ENCODE measurements around the gene PLIN3. TPM values are rescaled to one million over a fixed set of nuclear protein-coding genes. Genes with fewer than 3 reads are reported as not detected.
"Not testable (repeated sequence)": the region's sequence is repeated elsewhere in the genome, so short reads cannot be mapped to it uniquely, and the experiment has no call there.

PLIN3 gene
- total and polyA plus RNA-seq, 9 donors = 26.1 to 83.9 (median 72.5) TPM

DNA sequence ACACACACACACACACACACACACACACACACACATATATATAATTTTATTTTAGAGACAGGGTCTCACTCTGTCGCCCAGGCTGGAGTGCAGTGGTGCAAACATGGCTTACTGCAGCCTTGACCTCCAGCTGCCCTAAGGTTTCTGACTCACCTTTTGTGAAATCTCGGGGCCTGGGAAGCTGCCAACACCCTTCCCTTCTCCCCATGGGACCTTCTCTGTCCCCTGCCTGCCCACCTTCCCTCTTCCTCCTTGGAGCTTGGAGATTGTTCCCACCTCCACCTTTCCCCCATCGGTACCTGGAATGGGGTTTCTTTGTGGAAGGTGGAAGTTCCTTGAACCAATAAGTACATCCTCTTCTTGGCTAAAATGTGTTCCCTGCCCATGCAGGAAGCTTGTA lies 28.9 kb upstream of the PLIN3 start:
- Histone ChIP-seq H3K4me1 (ENCODE audit: insufficient read depth) (no peaks in the 10 kb centered on the region), H3K27ac (no peak overlapping the region), H3K4me3 (no peak overlapping the region), H3K9me3 (no peaks in the 10 kb centered on the region), H3K27me3 (no peaks in the 10 kb centered on the region), H3K36me3 (no peaks in the 10 kb centered on the region)
- WGBS, 3 donors = 51 to 52% (median 52%) methylated on average over 3 of the region's 3 CpGs
- intact Hi-C loops (cut with DNase I) = no loop called here
- DNase-seq = peak in 1 of 5 donors; percentile 30
- no peak for TF ChIP-seq POLR2A (IDR thresholded peaks at IDR 0.05)
- TF ChIP-seq, protein P1, sequence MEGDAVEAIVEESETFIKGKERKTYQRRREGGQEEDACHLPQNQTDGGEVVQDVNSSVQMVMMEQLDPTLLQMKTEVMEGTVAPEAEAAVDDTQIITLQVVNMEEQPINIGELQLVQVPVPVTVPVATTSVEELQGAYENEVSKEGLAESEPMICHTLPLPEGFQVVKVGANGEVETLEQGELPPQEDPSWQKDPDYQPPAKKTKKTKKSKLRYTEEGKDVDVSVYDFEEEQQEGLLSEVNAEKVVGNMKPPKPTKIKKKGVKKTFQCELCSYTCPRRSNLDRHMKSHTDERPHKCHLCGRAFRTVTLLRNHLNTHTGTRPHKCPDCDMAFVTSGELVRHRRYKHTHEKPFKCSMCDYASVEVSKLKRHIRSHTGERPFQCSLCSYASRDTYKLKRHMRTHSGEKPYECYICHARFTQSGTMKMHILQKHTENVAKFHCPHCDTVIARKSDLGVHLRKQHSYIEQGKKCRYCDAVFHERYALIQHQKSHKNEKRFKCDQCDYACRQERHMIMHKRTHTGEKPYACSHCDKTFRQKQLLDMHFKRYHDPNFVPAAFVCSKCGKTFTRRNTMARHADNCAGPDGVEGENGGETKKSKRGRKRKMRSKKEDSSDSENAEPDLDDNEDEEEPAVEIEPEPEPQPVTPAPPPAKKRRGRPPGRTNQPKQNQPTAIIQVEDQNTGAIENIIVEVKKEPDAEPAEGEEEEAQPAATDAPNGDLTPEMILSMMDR (IDR thresholded peaks at IDR 0.05) = no peak
- TF ChIP-seq EP300 (IDR thresholded peaks at IDR 0.05) = no peak

DNA sequence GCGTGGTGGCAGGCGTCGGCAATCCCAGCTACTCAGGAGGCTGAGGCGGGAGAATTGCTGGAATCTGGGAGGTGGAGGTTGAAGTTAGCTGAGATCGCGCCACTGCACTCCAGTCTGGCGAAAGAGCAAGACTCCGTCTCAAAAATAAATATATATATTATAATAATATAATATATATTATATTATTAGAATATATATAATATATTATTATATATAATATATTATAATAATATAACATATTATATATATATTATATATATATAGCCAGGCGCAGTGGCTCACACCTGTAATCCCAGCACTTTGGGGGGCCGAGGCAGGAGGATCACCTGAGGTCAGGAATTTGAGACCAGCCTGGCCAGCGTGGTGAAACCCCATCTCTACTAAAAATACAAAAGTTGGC lies 25.5 kb upstream of the PLIN3 start:
- WGBS, 3 donors = 89 to 93% (median 90%) methylated on average over 11 of the region's 11 CpGs
- H3K27ac ChIP-seq; H3K4me1 ChIP-seq (ENCODE audit: insufficient read depth); intact Hi-C loops (cut with DNase I); DNase-seq; H3K27me3 ChIP-seq; H3K36me3 ChIP-seq; H3K9me3 ChIP-seq; H3K4me3 ChIP-seq: not testable (repeated sequence)

DNA sequence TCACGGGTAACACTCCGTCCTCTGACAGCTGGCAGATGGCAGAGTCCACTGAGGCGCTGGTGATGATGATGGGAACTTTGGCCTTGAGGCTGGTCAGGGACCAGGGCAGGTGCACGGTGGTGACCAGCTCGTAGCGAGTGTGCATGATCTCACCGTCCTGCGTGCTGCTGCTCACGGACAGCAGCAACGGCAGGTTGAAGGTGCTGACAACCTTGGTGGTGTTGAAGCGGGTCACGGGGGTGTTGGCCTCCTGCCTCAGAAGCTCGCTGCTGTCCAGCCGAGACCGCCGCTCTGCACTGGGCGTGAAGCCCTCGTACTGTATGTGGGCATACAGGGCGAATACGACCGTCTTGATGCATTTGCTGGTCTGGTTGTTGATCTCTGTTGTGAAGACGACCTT lies 23.6 kb upstream of the PLIN3 start:
- TF ChIP-seq EP300 (IDR thresholded peaks at IDR 0.05) (no peak), POLR2A (IDR thresholded peaks at IDR 0.05) (no peak)
- TF ChIP-seq, protein P1 (IDR thresholded peaks at IDR 0.05) = no peak
- intact Hi-C loops (cut with DNase I) = no loop called here
- no peaks in the 10 kb centered on the region for H3K9me3 ChIP-seq
- H3K27ac ChIP-seq = no peak overlapping the region
- no peaks in the 10 kb centered on the region for H3K36me3 ChIP-seq
- no peak overlapping the region for H3K4me3 ChIP-seq
- no peaks in the 10 kb centered on the region for H3K4me1 ChIP-seq (ENCODE audit: insufficient read depth)
- H3K27me3 ChIP-seq = no peaks in the 10 kb centered on the region
- no peak for DNase-seq
- WGBS, 3 donors = 83 to 89% (median 84%) methylated on average over 22 of the region's 22 CpGs

DNA sequence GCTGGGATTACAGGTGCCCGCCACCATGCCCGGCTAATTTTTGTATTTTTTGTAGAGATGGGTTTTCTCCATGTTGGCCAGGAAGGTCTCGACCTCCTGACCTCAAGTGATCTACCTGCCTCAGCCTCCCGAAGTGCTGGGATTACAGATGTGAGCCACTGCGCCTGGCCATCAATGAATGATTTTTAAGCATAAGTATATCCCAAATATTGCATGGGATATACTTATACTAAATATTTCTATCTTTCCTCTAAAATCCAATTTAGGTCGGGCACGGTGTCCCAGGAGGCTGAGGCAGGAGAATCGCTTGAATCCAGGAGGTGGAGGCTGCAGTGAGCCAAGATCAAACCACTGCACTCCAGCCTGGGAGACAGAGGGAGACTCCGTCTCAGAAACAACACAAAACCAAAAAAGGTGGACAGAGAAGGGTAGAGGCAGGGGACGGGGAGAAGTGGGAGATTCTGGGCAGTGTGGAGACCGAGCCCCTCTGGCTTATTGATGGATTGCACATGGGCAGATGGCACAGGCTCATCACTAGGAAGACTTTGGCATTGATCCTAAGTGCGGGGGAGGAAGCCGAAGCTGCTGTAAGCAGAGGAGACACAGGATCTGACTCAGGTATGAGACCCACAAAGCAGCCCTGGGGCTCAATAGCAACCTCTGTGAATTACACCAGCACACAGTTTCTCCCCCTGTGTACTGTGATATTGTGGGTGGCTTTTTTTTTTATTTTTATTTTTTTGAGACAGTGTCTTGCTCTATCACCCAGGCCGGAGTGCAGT lies 21.8 kb upstream of the PLIN3 start:
- WGBS, 3 donors = 55 to 62% (median 55%) methylated on average over 14 of the region's 14 CpGs
- Histone ChIP-seq H3K4me3 (no peak overlapping the region), H3K36me3 (no peaks in the 10 kb centered on the region), H3K27me3 (no peaks in the 10 kb centered on the region), H3K4me1 (ENCODE audit: insufficient read depth) (no peaks in the 10 kb centered on the region), H3K27ac (no peak overlapping the region), H3K9me3 (no peaks in the 10 kb centered on the region)
- TF ChIP-seq, protein P1 (IDR thresholded peaks at IDR 0.05) = no peak
- TF ChIP-seq POLR2A (IDR thresholded peaks at IDR 0.05) (no peak), EP300 (IDR thresholded peaks at IDR 0.05) (no peak)
- intact Hi-C loops (cut with DNase I) = no loop called here
- DNase-seq = no peak

DNA sequence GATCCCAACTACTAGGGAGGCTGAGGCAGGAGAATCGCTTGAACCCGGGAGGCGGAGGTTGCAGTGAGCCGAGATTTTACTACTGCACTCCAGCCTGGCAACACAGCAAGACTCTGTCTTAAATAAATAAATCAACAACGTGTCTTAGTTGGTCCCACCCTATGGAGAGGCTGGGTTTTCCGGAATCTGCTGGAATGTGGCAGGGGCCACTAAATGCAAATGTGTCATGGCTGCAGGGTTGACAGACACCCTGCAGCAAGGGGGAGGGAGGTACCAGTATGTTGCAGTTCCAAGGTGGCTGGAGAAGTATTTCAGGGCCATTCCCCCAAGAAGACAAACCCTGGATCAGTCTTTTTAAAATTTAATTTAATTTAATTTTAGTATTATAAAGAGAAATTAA lies 20.3 kb upstream of the PLIN3 start:
- H3K27ac ChIP-seq; H3K36me3 ChIP-seq; H3K4me1 ChIP-seq (ENCODE audit: insufficient read depth); H3K27me3 ChIP-seq; DNase-seq; intact Hi-C loops (cut with DNase I); H3K4me3 ChIP-seq; H3K9me3 ChIP-seq: not testable (repeated sequence)
- WGBS, 3 donors = 76 to 96% (median 92%) methylated on average over 5 to 6 of the region's 6 CpGs

DNA sequence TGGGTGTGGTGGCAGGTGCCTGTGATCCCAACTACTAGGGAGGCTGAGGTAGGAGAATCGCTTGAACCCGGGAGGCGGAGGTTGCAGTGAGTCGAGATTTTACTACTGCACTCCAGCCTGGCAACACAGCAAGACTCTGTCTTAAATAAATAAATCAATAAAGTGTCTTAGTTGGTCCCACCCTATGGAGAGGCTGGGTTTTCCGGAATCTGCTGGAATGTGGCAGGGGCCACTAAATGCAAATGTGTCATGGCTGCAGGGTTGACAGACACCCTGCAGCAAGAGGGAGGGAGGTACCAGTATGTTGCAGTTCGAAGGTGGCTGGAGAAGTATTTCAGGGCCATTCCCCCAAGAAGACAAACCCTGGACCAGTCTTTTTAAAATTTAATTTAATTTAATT lies 17.5 kb upstream of the PLIN3 start:
- H3K27ac ChIP-seq; H3K9me3 ChIP-seq; H3K4me3 ChIP-seq; H3K27me3 ChIP-seq; intact Hi-C loops (cut with DNase I); H3K4me1 ChIP-seq (ENCODE audit: insufficient read depth); DNase-seq; H3K36me3 ChIP-seq: not testable (repeated sequence)
- WGBS, 3 donors = 70 to 98% (median 81%) methylated on average over 4 to 6 of the region's 6 CpGs

DNA sequence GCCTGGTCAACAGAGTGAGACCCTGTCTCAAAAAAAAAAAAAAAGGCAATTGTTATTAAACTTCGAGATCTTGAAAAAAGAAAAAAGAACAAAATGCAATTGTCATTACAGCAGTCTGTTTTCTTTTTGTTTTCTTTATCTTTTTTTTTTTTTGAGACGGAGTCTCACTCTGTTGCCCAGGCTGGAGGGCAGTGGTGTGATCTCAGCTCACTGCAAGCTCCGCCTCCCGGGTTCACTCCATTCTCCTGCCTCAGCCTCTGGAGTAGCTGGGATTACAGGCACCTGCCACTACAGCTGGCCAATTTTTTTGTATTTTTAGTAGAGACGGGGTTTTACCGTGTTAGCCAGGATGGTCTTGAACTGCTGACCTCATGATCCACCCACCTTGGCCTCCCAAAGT lies 15.4 kb upstream of the PLIN3 start:
- H3K27ac ChIP-seq; DNase-seq; H3K27me3 ChIP-seq; H3K4me3 ChIP-seq; H3K36me3 ChIP-seq; H3K9me3 ChIP-seq; intact Hi-C loops (cut with DNase I); H3K4me1 ChIP-seq (ENCODE audit: insufficient read depth): not testable (repeated sequence)
- WGBS, 3 donors = 43 to 59% (median 47%) methylated on average over 6 of the region's 6 CpGs
